ENCODE measurements around the gene DNAJC11.

DNAJC11 gene

DNA sequence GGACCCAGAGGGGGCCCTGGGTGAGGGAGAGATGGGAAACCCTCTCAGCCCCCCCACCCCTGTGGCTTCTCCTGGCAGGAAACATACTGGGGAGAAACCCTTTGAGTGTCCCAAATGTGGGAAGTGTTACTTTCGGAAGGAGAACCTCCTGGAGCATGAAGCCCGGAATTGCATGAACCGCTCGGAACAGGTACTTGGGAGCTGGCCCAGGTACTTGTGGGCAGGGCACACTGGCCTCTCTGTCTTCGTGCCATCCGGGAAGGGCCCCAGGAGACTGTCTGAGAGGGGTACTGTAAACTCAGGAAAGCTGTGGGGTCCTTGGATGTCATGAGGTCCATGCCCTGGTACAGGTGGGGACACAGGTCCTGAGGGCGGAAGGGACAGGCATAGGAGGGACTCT, 115.8 kb downstream of the DNAJC11 start:
- DNase-seq (ENCODE audit: low read depth in 1 of 2, low spot score in 1 of 2), result no peak

DNA sequence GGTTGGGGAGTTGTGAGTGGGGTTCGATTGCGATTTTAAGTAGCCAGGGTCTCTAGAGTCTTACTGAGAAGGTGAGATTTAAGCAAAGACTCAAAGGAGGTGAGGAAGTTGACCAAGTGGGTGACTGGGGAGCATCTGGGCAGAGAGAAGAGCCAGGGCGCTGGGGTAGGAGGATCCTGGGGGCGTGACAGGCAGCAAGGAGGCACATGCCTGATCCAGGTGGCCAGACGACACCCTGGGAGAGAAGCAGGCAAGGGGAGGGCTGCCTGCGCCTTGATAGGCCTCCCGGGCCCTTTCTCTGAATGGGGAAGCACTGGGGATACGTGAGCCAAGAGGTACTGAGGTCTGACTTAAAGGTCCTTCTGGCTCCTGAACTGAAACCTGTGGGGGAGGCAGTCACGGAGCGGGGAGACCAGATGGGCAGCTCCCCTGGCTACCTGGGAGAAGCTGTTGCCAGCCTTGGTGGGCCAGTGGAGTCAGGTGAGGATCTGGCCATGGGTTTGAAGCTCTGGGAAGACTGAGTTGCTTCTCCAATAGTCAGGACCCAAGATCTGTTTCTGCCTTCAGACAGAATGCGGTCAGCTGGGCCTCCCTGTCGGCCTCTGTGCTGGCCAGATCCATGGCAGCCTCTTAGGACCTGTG, 116.4 kb downstream of the DNAJC11 start:
- no peak for DNase-seq (ENCODE audit: low read depth in 1 of 2, low spot score in 1 of 2)
